NCI-H526 (cell line): ENCODE results near the gene FAM107B.
"Not testable (repeated sequence)": the region's sequence is repeated elsewhere in the genome, so short reads cannot be mapped to it uniquely, and the experiment has no call there.

Source experiments
- DNase-seq, 2 experiments: peaks; one replicate each; lab custom pipeline; 2025; lab: John Stamatoyannopoulos, UW

FAM107B gene

GRCh38 chr10:14774797-14775196, at the start of gene FAM107B:
Gene FAM107B (minus strand): TSS chr10:14774897. CDS start chr10:14774663, 234 bp downstream.
- no peak for DNase-seq

GRCh38 chr10:14823966-14824365, 49.3 kb upstream of the FAM107B start:
- no peak for DNase-seq

- peak in 1 of 2 experiments; percentile 15 for DNase-seq
Measured at GRCh38 chr10:14822879-14823755, 48.4 kb upstream of the FAM107B start.

GRCh38 chr10:14821635-14822375, 47.1 kb upstream of the FAM107B start:
- DNase-seq, result no peak

GRCh38 chr10:14820775-14821154, 46.1 kb upstream of the FAM107B start:
- no peak for DNase-seq

GRCh38 chr10:14820010-14820774, 45.5 kb upstream of the FAM107B start:
- DNase-seq, result no peak

- not testable (repeated sequence) for DNase-seq
Measured at GRCh38 chr10:14816717-14817116, 42.0 kb upstream of the FAM107B start.

- no peak for DNase-seq
Measured at GRCh38 chr10:14815681-14816080, 41.0 kb upstream of the FAM107B start.

- no peak for DNase-seq
Measured at GRCh38 chr10:14812271-14812670, 37.6 kb upstream of the FAM107B start.

- DNase-seq, result no peak
Measured at GRCh38 chr10:14810969-14811953, 36.6 kb upstream of the FAM107B start.

- DNase-seq, result no peak
Measured at GRCh38 chr10:14806318-14806717, 31.6 kb upstream of the FAM107B start.

GRCh38 chr10:14803827-14804226, 29.1 kb upstream of the FAM107B start:
- no peak for DNase-seq

GRCh38 chr10:14801723-14802122, 27.0 kb upstream of the FAM107B start:
- no peak for DNase-seq

GRCh38 chr10:14800397-14800796, 25.7 kb upstream of the FAM107B start:
- no peak for DNase-seq

- DNase-seq, result no peak
Measured at GRCh38 chr10:14798636-14799035, 23.9 kb upstream of the FAM107B start.

GRCh38 chr10:14787938-14788337, 13.2 kb upstream of the FAM107B start:
- no peak for DNase-seq

- DNase-seq, result no peak
Measured at GRCh38 chr10:14784459-14785055, 9.9 kb upstream of the FAM107B start.

- no peak for DNase-seq
Measured at GRCh38 chr10:14782691-14783363, 8.1 kb upstream of the FAM107B start.

GRCh38 chr10:14781763-14782162, 7.1 kb upstream of the FAM107B start:
- DNase-seq, result no peak

GRCh38 chr10:14779001-14779651, 4.4 kb upstream of the FAM107B start:
- DNase-seq, result no peak
